ENCODE results near the gene WNT1. TPM values are rescaled to one million over a fixed set of nuclear protein-coding genes. Genes with fewer than 3 reads are reported as not detected.

Gene WNT1
- total and polyA plus RNA-seq, 10 of the 15 experiments (the other 5 are each of a cell fraction or from before 2014, with no cell fraction given): not detected

GRCh38 chr12:48952691-48953090, 25.4 kb upstream of the WNT1 start (continued):
- TF ChIP-seq CUX1 (IDR thresholded peaks at IDR 0.05; ENCODE audit: insufficient replicate concordance, low read depth, low read length): no peak

GRCh38 chr12:48954061-48954460, 24.1 kb upstream of the WNT1 start:
- Histone ChIP-seq H3K4me1 (ENCODE audit: control insufficient read depth, insufficient read depth, low read length) (peaks cover 14% of the 10 kb centered on the region), H4K20me1 (ENCODE audit: control insufficient read depth, insufficient read depth) (no peaks in the 10 kb centered on the region), H3K4me2 (ENCODE audit: control insufficient read depth, insufficient read depth) (peak overlapping the region; percentile 28), H3K79me2 (ENCODE audit: control insufficient read depth, insufficient read depth, low read length) (peaks cover 50% of the 10 kb centered on the region), H3K27ac (ENCODE audit: control insufficient read depth, insufficient read depth) (no peak overlapping the region), H3K4me3 (no peak overlapping the region), H3K36me3 (ENCODE audit: control insufficient read depth in 2 of 2, insufficient read depth in 2 of 2, low read length in 1 of 2) (peaks cover 3 to 11% of the 10 kb centered on the region in 2 experiments), H3K9ac (ENCODE audit: control insufficient read depth, insufficient read depth, low read length) (peak overlapping the region; percentile 16; the same call in 1 of the 2 replicates), H3K27me3 (replicated peaks in 1 of 2; ENCODE audit: control insufficient read depth in 2 of 2, insufficient read depth in 2 of 2, low read length in 1 of 2) (no peaks in the 10 kb centered on the region), H3K9me3 (replicated peaks; ENCODE audit: control insufficient read depth, insufficient read depth, low read length) (no peaks in the 10 kb centered on the region), H2AFZ (ENCODE audit: control insufficient read depth, low read depth, low read length) (no peak overlapping the region)
- DNase-seq (ENCODE audit: low read depth, low spot score): no peak
- POLR2A ChIA-PET: interaction anchor here (0.6 to 8.1 kb wide), 2 partner anchors 14 to 404 kb away, joined by 3 to 86 read pairs; partner anchors contain the start of gene WNT10B
- intact Hi-C loops (cut with micrococcal nuclease; ENCODE audit: unreplicated experiment) (no loop called here), in situ Hi-C loops (cut with MboI) (no loop called here)
- no peak for ATAC-seq
- no TSS peak for BruUV-seq (replicated peaks)
- SMC1A ChIA-PET (ENCODE audit: uncharacterized antibody, unreplicated experiment): interaction anchor here (0.6 to 2.1 kb wide), 5 partner anchors 10 to 101 kb away, joined by 3 to 6 read pairs (median 5); partner anchors contain the start of gene FKBP11
- no peak for FAIRE-seq
- RAD21 ChIA-PET (ENCODE audit: unreplicated experiment): no interaction called here
- CTCF ChIA-PET: interaction anchor here (1.1 to 5.6 kb wide), 9 partner anchors 8 to 101 kb away, joined by 3 to 40 read pairs (median 10); partner anchors contain the start of genes FKBP11 and WNT1
- 100% methylated on average over 3 of the region's 3 CpGs for WGBS (ENCODE audit: insufficient coverage, insufficient replicate concordance, low lambda C conversion rate, missing lambda C conversion rate)
- TF ChIP-seq SMAD1 (IDR thresholded peaks at IDR 0.05; ENCODE audit: low read depth, partially characterized antibody) (no peak), SKIL (IDR thresholded peaks at IDR 0.05; ENCODE audit: low read depth, poor library complexity, severe bottlenecking) (no peak), PBX3 (IDR thresholded peaks at IDR 0.05; ENCODE audit: insufficient replicate concordance, low read depth, low read length) (no peak), GABPA (IDR thresholded peaks at IDR 0.05; ENCODE audit: low read depth) (no peak), ZNF622 (IDR thresholded peaks at IDR 0.05) (no peak), E4F1 (IDR thresholded peaks at IDR 0.05; ENCODE audit: borderline replicate concordance, partially characterized antibody) (no peak)

Data from GM12878 (cell line).